Measurements from ENCODE around the gene C2orf42. TPM values are rescaled to one million over a fixed set of nuclear protein-coding genes. Genes with fewer than 3 reads are reported as not detected.

C2orf42 gene
- total and polyA plus RNA-seq, 4 donors = 8.1 to 20.6 (median 13.7) TPM

- Histone ChIP-seq H3K9me3 (ENCODE audit: control insufficient read depth in 4 of 4, low read length in 3 of 4) (no peaks in the 10 kb centered on the region), H3K9ac (ENCODE audit: low read depth in 1 of 2, low read length in 2 of 2) (no peak overlapping the region), H3K27me3 (ENCODE audit: control insufficient read depth in 4 of 4, insufficient read depth in 4 of 4, low read length in 3 of 4) (no peaks in the 10 kb centered on the region), H3K4me3 (ENCODE audit: low read depth in 1 of 3, low read length in 3 of 3) (no peak overlapping the region), H3K27ac (ENCODE audit: low read depth in 1 of 2, low read length in 2 of 2) (no peak overlapping the region), H3K4me1 (ENCODE audit: control insufficient read depth in 4 of 4, insufficient read depth in 4 of 4, low read length in 3 of 4) (peaks cover 0 to 14% (median 5%) of the 10 kb centered on the region in 4 donors), H3K36me3 (ENCODE audit: control insufficient read depth in 4 of 4, insufficient read depth in 3 of 4, low read depth in 1 of 4, low read length in 3 of 4) (no peaks in the 10 kb centered on the region)
- 83% methylated on average over 4 of the region's 4 CpGs for WGBS
- DNase-seq (ENCODE audit: low spot score) = no peak
- TF ChIP-seq TAF1 (conservative IDR thresholded peaks at IDR 0.05) (no peak), MAX (IDR thresholded peaks at IDR 0.05) (no peak), NR2F2 (IDR thresholded peaks at IDR 0.05) (no peak), RXRA (IDR thresholded peaks at IDR 0.05) (no peak), FOXA2 (IDR thresholded peaks at IDR 0.05) (no peak), HNF4G (IDR thresholded peaks at IDR 0.05) (no peak), YY1 (IDR thresholded peaks at IDR 0.05) (no peak), HNF4A (conservative IDR thresholded peaks at IDR 0.05) (no peak), SP1 (IDR thresholded peaks at IDR 0.05) (no peak), GABPA (IDR thresholded peaks at IDR 0.05 in 1 of 2, conservative IDR thresholded peaks at IDR 0.05 in 1 of 2) (no peak), RAD21 (IDR thresholded peaks at IDR 0.05) (no peak), EGR1 (IDR thresholded peaks at IDR 0.05; ENCODE audit: low read depth in 2 of 2) (no peak), FOXA1 (IDR thresholded peaks at IDR 0.05) (no peak), JUND (IDR thresholded peaks at IDR 0.05) (no peak), CTCF (IDR thresholded peaks at IDR 0.05; ENCODE audit: low read depth, low read length, missing input control) (no peak)
- TF ChIP-seq, protein P1, sequence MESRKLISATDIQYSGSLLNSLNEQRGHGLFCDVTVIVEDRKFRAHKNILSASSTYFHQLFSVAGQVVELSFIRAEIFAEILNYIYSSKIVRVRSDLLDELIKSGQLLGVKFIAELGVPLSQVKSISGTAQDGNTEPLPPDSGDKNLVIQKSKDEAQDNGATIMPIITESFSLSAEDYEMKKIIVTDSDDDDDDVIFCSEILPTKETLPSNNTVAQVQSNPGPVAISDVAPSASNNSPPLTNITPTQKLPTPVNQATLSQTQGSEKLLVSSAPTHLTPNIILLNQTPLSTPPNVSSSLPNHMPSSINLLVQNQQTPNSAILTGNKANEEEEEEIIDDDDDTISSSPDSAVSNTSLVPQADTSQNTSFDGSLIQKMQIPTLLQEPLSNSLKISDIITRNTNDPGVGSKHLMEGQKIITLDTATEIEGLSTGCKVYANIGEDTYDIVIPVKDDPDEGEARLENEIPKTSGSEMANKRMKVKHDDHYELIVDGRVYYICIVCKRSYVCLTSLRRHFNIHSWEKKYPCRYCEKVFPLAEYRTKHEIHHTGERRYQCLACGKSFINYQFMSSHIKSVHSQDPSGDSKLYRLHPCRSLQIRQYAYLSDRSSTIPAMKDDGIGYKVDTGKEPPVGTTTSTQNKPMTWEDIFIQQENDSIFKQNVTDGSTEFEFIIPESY (IDR thresholded peaks at IDR 0.05) = no peak
- TF ChIP-seq, protein P2, sequence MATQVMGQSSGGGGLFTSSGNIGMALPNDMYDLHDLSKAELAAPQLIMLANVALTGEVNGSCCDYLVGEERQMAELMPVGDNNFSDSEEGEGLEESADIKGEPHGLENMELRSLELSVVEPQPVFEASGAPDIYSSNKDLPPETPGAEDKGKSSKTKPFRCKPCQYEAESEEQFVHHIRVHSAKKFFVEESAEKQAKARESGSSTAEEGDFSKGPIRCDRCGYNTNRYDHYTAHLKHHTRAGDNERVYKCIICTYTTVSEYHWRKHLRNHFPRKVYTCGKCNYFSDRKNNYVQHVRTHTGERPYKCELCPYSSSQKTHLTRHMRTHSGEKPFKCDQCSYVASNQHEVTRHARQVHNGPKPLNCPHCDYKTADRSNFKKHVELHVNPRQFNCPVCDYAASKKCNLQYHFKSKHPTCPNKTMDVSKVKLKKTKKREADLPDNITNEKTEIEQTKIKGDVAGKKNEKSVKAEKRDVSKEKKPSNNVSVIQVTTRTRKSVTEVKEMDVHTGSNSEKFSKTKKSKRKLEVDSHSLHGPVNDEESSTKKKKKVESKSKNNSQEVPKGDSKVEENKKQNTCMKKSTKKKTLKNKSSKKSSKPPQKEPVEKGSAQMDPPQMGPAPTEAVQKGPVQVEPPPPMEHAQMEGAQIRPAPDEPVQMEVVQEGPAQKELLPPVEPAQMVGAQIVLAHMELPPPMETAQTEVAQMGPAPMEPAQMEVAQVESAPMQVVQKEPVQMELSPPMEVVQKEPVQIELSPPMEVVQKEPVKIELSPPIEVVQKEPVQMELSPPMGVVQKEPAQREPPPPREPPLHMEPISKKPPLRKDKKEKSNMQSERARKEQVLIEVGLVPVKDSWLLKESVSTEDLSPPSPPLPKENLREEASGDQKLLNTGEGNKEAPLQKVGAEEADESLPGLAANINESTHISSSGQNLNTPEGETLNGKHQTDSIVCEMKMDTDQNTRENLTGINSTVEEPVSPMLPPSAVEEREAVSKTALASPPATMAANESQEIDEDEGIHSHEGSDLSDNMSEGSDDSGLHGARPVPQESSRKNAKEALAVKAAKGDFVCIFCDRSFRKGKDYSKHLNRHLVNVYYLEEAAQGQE (IDR thresholded peaks at IDR 0.05) = no peak
Measured at GRCh38 chr2:70199320-70199864, 8.6 kb upstream of the C2orf42 start.

- DNase-seq (ENCODE audit: low spot score) = no peak
- WGBS = 91% methylated on average over 5 of the region's 5 CpGs
- Histone ChIP-seq H3K4me3 (ENCODE audit: low read depth in 1 of 3, low read length in 3 of 3) (no peak overlapping the region), H3K4me1 (ENCODE audit: control insufficient read depth in 4 of 4, insufficient read depth in 4 of 4, low read length in 3 of 4) (peaks cover 0 to 3% (median 3%) of the 10 kb centered on the region in 4 donors), H3K27ac (ENCODE audit: low read depth in 1 of 2, low read length in 2 of 2) (no peak overlapping the region), H3K9ac (ENCODE audit: low read depth in 1 of 2, low read length in 2 of 2) (no peak overlapping the region), H3K36me3 (ENCODE audit: control insufficient read depth in 4 of 4, insufficient read depth in 3 of 4, low read depth in 1 of 4, low read length in 3 of 4) (no peaks in the 10 kb centered on the region), H3K9me3 (ENCODE audit: control insufficient read depth in 4 of 4, low read length in 3 of 4) (no peaks in the 10 kb centered on the region), H3K27me3 (ENCODE audit: control insufficient read depth in 4 of 4, insufficient read depth in 4 of 4, low read length in 3 of 4) (no peaks in the 10 kb centered on the region)
- TF ChIP-seq, protein P2 (IDR thresholded peaks at IDR 0.05) = no peak
- TF ChIP-seq FOXA2 (IDR thresholded peaks at IDR 0.05) = no peak
Measured at GRCh38 chr2:70192516-70192915, 1.7 kb upstream of the C2orf42 start.

Data from liver (tissue), 9 donors.